Eye (tissue), 1 donor: ENCODE data around the gene KIAA1614.
A peak's percentile ranks its signal among the peaks of the same experiment; 100 is the strongest.
"Not testable (repeated sequence)": the region's sequence is repeated elsewhere in the genome, so short reads cannot be mapped to it uniquely, and the experiment has no call there.

Source experiments
- DNase-seq: peaks from one replicate; pipeline ENCODE4 v3.0.0-alpha.2; 2015

Gene KIAA1614

DNA sequence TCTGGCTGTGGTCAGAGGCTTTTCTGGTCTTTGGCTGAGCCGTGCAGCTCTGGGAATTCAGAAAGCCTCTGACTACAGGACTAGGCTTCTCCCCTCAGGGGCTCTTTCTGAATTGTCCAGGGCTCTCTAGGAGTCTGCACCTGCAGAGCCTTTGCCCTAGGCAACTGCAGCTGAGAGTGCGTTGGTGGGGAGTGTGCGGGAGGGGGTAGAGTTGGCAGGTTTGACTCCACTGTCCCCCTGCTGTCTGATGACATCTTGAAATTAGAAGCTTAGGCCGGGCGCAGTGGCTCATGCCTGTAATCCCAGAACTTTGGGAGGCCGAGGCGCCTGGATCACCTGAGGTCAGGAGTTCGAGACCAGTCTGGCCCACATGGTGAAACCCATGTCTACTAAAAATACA lies 32.9 kb downstream of the KIAA1614 start:
- DNase-seq = no peak

DNA sequence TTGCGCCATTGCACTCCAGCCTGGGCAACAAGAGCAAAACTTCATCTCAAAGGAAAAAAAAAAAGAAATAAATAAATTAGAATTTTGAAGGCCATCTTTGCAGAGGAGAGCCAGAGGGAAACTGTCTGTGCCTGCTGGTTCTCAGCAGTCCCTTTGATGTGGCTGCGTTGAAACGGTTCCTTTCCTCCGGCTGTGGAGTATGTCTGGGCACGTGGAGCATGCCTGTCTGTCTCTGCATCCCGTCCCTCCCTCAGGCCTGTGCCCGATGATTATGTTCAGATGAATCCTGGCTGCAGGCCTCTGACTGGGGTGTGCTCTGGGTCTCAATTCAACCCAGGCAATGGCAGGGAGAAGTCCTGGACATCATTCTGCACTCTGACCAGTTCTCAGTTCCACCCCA lies 33.4 kb downstream of the KIAA1614 start:
- no peak for DNase-seq

DNA sequence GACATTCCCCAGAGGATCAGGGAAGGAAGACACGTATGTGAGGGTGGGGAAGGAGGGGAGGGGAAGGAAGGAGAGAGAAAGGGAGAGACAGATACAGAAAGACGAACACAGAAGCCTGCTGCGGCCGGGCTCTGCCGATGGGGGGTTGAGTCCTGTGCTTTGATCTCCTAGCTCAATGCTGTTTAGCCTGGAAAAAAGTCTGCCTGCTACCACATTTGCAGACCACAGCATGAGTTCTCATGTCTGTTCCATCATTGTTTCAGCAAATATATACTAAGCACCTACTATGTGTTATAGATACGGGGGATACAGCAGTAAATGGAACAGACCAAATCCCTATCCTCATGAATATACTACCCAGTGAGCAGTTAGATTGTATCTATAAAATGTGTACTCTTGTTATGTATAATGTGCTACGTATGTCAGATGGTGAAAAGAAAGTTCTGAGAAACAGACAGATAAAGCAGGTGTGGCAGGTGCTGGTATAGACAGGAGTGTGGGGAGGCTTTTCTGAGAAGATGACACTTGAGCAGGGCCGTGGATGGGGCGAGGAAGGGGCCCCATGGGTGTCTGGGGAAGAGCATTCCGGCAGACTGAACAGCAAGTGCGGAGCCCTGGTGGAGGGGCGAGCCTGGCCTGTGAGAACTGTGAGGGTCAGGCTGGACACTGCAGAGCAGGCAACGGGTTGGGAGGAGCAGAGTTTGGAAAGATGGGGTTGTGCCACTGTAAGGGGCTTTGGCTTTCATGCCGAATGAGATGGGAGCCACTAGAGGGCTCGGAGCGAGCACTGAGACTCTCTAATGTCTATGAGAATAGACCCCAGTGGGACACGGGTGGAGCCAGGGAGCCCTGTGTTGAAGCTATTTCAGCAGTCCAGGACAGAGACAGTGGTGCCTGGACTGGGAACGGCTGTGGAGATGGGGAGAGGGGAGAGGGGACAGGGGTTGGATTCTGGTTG lies 34.1 kb downstream of the KIAA1614 start:
- no peak for DNase-seq

DNA sequence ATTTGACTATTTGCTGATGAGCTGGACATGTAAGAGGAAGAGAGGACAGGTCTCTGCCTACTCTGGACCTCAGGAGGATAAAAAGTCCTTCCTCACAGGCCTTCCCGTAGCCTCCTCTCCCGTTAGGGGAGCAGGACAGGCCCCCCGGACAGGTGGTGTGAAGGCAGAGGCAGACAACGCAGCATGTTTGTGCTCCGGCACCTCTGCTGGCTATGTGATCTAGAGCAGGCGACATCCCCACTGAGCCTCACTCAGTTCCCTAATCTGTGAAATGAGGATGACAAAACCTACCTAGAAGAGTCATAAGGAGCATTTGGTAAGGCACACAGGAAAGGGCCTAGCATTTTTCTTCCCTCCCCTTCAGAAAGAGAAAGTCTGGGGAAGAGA lies 34.8 kb downstream of the KIAA1614 start:
- no peak for DNase-seq

DNA sequence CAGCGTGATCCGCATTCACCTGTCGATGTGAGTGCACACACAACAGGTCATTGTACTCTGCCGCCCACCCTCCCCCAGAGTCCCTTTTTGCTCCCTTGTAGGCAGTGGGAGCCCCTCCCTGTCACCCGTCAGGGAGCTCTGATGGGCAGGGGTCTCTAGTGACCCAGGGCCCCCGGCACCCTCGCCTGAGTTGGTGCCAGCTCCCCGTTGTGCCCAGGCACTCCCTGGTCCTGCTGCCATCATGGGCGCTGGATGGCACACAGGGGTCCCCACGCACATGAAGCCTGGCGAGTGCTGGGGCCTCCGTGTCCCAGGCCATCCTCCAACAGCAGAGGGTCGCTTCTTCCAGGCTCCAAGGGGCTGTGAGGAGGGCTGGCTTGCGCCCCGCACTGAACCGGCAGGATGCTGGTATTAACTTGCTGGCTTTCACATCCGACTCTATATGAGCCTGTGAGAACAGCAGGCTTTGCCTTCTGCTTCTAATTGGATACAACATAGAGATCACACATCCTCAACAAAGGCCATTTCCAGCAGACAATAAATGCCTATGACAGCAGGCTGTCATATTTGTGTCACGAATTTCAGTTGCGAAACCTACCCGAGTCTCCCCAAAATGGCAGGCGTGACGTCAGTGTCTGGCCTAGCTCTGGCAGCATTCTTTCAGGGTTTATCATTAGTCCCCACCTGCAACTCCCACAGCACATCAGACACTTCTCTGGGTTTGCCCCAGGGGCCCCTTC lies 35.4 kb downstream of the KIAA1614 start:
- peak; percentile 31 for DNase-seq

DNA sequence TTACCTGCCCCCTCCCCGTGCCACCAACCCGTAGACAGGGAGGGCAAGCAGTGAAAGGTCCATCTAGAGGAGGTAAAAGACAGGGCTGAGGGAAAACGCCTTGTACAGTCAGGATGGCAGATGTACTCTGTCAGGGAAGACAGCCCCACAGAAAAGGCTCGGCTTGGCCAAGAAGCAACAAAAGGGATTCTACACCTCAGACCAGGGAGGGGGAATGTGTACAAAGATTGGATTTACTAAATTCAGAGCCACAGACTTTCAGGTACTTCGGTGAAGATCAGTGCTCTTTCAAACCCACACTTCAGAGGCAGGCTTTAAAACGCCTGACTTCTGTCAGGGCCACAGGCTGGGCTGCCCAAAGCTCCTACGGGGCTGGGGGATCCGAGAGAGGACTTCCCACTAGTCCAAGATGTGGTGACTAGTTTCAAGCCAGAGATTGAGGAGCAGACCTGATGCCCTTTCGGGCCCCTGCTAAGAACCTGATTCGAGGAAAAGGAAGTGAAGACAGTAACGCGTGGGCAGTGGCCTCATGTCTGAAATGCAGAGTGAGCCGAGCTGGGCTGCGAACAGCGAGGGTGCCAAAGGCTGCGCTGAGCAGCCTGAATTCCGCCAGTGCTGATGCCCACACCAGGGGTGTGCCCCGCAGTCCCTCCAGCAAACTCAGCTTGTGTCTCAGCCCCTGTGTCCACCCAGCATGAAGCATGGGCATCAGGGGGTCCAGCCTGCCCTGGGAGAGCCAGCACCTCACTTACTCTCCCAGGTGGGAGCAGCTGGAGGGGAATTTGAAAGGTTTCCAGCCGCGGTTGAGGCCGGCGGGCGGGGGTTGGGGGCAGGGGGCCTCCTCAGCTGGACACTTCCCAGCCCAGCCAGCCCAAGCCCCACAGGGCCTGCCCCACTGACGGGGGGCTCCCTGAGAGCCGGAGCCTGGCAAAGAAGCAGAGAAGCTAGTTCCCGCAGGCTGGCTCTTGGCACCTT lies 36.2 kb downstream of the KIAA1614 start:
- no peak for DNase-seq

DNA sequence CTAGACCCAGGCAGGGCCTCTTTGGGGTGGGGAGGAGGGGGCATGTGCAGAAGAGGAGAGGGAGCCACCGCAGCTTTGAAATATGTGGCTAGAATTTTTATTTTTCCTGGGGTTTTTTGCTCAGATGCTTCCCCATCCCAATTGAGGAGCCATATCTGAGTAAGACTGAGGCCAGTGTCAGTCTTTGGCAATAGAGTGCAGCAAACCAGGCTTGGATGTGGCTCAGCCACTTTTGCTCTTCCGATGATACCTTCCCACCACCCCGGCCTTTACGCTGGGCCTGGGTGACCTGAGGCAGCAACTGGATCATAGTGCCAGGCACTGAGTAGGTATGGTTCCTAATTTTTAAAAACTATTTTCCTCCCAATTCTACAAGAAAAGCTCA lies 36.9 kb downstream of the KIAA1614 start:
- DNase-seq = no peak

DNA sequence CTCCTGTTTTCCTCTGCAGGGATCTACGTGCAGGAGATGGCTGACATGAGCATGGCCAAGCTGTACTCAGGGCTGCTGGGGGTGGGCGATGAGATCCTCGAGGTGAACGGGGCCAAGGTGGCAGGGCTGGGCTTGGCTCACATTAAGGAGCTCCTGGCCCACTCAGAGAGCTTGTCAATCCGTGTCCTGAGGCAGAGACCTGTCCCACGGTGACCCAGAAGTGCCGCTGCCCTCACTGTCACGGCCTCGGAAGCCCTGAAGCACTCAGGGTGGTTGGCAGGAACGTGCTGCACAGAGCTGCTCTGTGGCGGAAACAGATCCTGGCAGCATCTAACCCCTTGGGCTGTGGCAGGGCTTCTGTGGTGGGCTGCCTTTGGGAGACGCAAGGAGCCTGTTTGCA lies 37.6 kb downstream of the KIAA1614 start:
- no peak for DNase-seq

DNA sequence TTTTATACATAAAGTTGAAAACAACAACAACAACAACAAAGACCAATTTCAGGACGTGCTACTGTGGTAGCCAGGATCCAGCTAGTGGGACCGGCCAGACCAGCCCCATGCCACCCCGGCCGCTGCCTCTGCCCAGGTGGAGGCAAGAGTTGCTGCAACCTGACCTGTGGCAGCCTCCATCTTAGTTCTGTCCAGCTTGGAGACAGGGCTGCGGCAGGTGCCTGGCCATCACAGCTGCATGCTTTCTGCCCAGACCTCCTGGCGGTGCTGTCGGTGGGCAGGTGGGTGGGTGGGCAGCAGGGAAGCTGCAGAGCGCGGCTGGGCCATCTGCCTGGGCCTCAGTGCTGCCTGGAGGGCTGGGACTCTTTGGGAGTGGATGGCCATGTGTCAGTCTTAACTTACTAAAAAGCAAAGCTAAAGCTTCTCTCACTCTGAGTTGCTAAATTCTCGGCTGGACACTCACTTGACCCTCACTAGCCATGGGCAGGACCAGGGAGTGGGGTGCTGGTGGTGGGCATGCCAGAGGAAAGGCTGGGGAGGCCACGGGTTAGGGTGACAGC lies 38.6 kb downstream of the KIAA1614 start:
- no peak for DNase-seq

DNA sequence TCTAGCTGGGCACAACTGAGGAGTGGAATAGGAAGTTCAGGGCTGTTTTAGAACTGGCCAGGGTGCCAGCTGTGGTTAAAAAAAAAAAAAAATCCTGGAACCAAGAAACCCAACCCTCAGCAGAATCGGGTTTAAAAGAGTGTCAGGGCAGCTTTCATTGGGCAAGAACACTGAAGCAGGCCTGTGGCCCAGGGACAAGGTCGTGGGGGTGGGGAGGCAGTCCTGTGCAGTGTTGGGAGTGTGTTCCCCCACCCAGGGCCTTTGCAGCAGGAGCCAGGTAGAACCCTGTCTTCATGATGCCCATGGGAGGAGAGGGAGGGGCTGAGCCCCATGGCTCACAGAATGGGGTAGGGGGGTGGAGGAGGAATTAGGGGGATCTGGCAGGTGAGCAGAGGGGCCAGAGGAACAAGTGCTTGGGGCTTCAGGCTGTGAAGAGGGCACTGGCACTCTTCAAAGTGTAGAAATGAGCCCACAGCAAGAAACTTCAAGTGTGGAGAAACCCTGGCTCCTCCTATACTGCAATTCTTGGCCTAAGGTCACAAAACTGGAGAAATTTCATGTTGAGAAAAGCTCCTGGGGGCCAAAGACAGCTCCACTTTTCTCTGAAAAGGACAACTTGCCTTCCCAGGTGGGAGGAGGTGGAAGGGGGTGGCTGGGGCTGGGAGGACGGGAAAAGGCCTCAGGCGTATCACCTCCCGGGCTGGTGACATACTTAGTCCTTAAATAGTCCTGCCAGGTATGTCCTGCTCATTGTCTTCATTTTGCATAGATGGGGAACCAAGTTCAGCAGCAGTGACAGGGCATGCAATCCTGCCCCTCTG lies 39.3 kb downstream of the KIAA1614 start:
- no peak for DNase-seq

DNA sequence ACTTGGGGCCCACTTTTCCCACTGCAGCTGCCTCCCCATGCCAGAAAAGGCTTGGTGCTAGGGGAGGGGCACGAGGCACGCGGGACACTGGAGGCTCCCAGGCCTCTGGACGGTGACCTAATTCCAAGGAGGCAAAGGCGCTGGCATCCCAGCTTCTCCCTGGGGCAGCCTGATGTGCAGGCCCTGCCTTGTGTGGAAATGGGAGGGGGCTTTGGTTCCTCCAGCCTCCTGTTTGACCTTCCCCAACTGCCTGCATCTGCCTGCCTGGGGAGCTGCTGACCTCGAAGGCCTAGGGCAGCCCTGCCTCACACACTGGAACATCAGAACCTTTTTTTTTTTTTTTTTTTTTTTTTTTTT lies 39.9 kb downstream of the KIAA1614 start:
- peak; percentile 56 for DNase-seq

DNA sequence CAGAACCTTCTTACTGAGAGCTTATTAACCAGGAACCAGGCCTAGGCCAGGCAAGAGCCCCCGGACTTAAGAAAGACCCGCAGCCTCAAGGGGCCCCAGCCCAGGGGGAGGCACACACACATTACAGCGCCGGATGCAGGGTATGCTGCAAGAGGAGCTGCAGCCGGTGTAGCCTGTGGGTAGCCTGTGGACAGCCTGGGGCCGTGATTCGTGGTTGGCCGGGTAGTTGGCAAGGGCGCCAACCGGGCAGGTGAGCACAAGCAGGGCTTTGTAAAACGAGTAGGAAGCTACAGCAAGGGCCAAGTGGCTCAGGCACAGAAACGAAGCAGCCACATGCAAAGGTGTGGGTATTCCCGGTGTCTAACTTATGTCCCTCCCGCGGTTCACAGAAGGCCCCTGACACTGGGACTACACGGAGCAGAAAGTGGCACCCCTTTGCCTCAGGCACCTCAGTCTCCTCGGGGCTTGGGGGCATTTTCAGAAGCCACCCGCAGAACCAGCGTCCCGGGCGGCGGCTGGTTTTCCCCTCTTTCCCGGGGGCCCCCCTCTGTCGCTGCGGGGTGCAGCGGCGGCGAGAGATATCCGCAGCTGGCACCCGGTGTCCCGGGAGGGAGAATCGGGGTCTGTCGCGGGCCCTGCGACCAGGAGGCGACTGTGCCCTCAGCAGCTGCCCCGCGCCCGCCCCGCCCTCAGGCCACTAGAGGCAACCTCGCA lies 40.8 kb downstream of the KIAA1614 start:
- peak; percentile 55 for DNase-seq

DNA sequence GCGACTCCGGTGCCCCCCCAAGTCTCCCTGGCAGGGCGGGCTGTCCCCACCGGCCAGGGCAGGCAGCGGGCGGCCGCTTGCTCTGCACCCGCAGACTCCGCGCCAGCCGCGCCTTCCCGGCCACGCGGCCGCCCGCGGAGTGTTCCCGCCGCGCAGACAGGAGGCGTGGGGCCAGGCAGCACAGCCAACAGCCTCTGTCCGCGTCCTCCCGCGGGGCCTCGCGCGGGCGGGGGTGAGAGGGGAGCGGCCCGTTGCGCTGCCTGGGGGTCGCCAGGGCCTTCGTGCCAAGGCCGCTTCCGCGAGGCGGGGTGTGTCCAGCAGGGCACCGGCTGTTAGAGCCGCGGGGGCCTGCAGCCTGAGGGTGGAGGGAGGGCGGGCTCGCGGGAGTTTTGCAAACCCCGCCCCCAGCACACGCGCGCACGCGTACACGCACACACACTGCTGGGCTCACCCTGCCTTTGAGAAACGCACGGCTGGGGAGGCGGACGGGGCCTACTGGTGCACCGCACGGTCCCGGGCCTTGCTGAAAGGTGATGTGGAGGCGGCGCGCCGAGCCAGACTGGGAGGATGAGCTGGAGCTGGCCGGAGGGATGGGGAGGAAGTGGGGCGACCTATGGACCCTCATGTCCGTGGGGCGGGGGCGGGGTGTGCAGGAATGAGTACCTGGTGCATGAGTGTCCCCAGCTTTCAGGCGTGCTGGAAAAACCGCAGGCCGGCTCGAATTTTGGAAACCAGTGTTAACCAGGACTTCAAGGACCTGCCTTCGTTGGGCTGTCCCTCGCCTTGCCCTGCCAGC lies 41.5 kb downstream of the KIAA1614 start:
- peak; percentile 82 for DNase-seq

DNA sequence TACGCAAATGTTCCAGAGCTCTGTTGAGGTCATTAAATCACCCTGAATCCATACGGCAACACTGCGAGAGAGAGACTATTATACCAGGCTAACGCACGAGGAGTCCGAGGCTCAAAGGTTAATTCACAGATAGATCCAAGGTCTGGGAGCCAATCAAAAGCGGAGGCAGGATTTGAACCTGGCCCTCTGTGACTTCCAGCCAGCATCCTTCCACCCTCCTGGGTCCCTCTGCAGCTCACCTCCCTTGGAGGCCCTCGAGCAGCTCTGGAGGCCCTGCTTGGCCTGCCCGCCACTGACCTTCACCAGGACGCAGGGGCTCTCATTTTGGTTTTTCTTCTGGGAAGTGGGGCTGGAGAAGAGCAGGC lies 42.1 kb downstream of the KIAA1614 start:
- peak; percentile 30 for DNase-seq

DNA sequence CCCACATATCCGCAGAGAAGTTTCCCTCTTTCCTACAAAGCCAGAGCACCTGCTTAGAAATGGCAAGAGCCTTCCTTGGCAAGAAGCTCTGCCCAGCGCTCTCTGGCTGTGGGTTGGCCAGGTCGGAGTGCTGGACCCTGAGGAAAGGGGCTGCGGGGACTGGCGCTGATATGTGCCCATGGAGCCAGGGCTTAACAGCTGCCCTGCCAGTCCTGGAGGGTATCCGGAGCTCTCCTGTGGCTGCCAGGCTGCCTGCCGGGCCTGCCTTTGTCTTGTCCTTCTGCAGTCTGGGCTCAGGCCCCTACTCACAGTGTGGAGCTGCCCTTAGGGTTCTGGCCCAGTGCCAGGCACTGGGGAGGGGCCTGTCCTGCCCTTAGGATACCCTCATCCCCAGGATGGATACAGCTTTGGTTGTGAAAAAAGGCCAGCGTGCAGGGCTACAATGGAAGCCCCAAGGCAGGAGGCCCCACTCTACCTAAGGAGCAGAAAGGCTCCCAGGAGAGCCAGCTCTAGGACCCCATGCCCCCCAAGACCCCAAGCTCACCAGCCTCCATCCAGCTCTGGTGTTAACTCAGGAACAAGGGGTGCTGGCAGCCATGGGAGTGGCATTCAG lies 43.4 kb downstream of the KIAA1614 start:
- DNase-seq = no peak

DNA sequence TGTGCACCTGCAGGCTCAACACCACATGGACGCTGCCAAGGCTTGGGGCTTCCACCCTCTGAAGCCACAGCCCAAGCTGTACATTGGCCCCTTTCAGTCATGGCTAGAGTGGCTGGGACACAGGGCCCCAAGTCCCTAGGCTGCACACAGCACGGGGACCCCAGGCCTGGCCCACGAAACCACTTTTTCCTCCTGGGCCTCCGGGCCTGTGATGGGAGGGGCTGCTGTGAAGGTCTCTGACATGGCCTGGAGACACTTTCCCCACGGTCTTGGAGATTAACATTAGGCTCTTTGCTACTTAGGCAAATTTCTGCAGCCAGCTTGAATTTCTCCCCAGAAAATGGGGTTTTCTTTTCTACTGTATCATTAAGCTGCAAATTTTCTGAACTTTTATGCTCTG lies 46.9 kb downstream of the KIAA1614 start:
- DNase-seq = not testable (repeated sequence)

DNA sequence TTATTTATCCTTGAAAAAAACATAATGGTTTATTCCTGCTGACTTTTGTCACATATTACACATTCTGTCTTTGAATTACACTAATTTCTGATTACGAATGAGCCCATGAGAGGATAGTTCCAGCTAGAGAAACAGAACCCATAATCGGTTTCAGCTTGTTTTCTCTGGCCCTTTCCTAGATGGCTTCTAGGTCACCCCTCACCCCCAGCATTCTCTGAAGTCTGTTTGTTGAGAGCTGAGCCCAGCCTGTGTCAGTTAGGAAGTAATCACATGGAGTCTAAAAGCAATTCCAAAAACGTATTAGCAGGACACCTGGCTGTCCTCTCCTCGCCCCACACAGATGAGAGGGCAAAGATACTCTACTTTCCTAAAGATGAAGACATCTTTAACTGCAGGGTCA lies 48.9 kb downstream of the KIAA1614 start:
- DNase-seq = no peak

DNA sequence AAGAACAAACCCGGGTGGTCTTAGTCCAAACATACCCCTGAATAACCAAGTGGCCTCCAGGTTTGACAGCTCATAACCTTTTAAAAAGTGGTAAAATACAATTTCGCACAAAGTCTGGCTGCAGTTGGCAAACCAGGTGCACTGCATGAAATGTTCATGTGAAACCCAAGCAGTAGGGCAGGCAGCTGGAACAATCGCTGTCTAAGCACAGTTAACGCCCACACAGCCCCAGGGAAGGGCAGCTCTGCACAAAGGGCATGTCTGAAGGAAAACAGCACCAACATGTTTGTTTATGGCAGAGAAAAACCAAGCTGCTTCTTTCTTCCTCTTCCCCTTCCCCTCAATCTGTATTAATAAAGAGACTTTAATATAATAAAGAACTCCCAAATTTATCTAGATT lies 49.5 kb downstream of the KIAA1614 start:
- no peak for DNase-seq

DNA sequence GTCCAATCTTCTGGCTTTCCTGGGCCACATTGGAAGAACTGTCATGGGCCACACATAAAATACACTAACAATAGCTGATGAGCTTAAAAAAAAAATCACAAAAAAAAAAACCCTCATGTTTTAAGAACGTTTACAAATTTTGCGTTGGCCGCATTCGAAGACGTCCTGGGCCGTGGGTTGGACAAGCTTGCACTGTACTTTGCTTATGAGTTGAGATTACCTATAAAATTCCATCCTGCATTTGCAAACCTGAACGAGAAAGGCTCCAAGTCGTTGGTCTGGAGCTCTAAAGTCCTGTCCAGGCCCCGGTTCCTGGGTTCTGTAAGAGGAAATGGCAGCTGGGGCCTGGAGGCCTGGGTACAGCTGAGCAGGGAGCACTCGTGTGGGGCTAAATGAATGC lies 51.4 kb downstream of the KIAA1614 start:
- DNase-seq = no peak

DNA sequence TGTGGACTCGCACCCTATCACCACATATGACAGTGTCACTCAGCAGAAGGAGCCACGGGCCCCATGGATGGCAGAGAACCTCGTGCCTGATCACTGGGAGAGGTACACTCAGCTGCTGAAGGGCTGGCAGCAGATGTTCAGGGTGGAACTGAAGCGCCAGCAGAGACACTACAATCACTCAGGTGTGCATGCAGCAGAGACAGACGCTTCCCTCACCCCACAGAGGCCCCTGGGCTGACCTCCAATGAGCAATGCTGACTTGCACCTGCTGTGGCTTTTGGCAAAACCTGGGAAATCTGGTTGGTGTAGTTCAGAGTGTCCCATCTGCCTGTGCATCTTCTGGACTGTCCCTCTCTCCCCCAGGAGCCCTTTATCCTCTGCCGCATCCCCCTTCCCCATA lies 51.9 kb downstream of the KIAA1614 start:
- no peak for DNase-seq
